Skeletal muscle tissue (tissue), 4 donors: ENCODE data around the gene FYTTD1. TPM values are rescaled to one million over a fixed set of nuclear protein-coding genes. Genes with fewer than 3 reads are reported as not detected.

Experiments
- H3K27ac ChIP-seq: one replicate; pipeline ENCODE4 v1.7.0; 2013; ENCODE audit warnings: mild to moderate bottlenecking, low read depth, low read length, inconsistent platforms
- H3K27me3 ChIP-seq, 3 donors: one replicate each; pipeline ENCODE4 v1.7.0; 2013; ENCODE audit warnings: low read length in 3 of 3; ENCODE audit not compliant: control insufficient read depth in 3 of 3, insufficient read depth in 3 of 3
- H3K36me3 ChIP-seq, 3 donors: one replicate each; pipeline ENCODE4 v1.7.0; 2013; ENCODE audit warnings: low read length in 3 of 3; ENCODE audit not compliant: control insufficient read depth in 3 of 3, insufficient read depth in 3 of 3
- H3K4me1 ChIP-seq, 3 donors: one replicate each; pipeline ENCODE4 v1.7.0; 2013; ENCODE audit warnings: low read length in 3 of 3, mild to moderate bottlenecking in 3 of 3; ENCODE audit not compliant: control insufficient read depth in 3 of 3, insufficient read depth in 3 of 3
- H3K4me3 ChIP-seq, 3 donors: one replicate each; pipeline ENCODE4 v1.7.0; 2013; ENCODE audit warnings: low read length in 3 of 3
- H3K9ac ChIP-seq, 3 donors: one replicate each; pipeline ENCODE4 v1.7.0; 2013; ENCODE audit warnings: low read length in 3 of 3, mild to moderate bottlenecking in 3 of 3, moderate library complexity in 2 of 3, low read depth in 1 of 3
- H3K9me3 ChIP-seq, 3 donors: one replicate each; pipeline ENCODE4 v1.7.0; 2013; ENCODE audit warnings: low read length in 3 of 3; ENCODE audit not compliant: control insufficient read depth in 3 of 3
- total RNA-seq: library from RNA; depleted of rRNA; stranded (reverse); fragments of >200 nt; gene quantifications from one replicate; pipeline ENCODE4 v1.2.3, GENCODE V29; 2014
- donor health status: Osteomylitis.

The FYTTD1 gene
- total RNA-seq, 1 donor from 2014 or later: 22.4 TPM

GRCh38 chr3:197787412-197787811, 37.7 kb downstream of the FYTTD1 start:
- no peak overlapping the region for H3K27ac ChIP-seq
- H3K9me3 ChIP-seq: no peaks in the 10 kb centered on the region
- H3K4me3 ChIP-seq: no peak overlapping the region
- no peak overlapping the region for H3K9ac ChIP-seq
- no peaks in the 10 kb centered on the region for H3K27me3 ChIP-seq
- H3K36me3 ChIP-seq: peaks cover 5 to 12% (median 7%) of the 10 kb centered on the region in 3 donors
- H3K4me1 ChIP-seq: peaks cover 0 to 3% (median 0%) of the 10 kb centered on the region in 3 donors

- Histone ChIP-seq H3K4me3 (no peak overlapping the region), H3K9me3 (no peaks in the 10 kb centered on the region), H3K27me3 (no peaks in the 10 kb centered on the region), H3K36me3 (peaks cover 0 to 2% (median 0%) of the 10 kb centered on the region in 3 donors), H3K4me1 (peaks cover 0 to 9% (median 4%) of the 10 kb centered on the region in 3 donors), H3K9ac (no peak overlapping the region), H3K27ac (no peak overlapping the region)
These were observed 39.6 kb downstream of the FYTTD1 start for GRCh38 chr3:197789309-197789708.

- Histone ChIP-seq H3K36me3 (peaks cover 0 to 2% (median 0%) of the 10 kb centered on the region in 3 donors), H3K27ac (peak overlapping the region; percentile 95), H3K4me1 (peaks cover 0 to 11% (median 4%) of the 10 kb centered on the region in 3 donors), H3K27me3 (no peaks in the 10 kb centered on the region), H3K9me3 (no peaks in the 10 kb centered on the region), H3K9ac (no peak overlapping the region), H3K4me3 (no peak overlapping the region)
These were observed 40.4 kb downstream of the FYTTD1 start for GRCh38 chr3:197790033-197790432.

GRCh38 chr3:197791113-197791891, 41.6 kb downstream of the FYTTD1 start, which contains the start of gene LRCH3:
Gene LRCH3 (plus strand): TSS chr3:197791254. CDS start chr3:197791279, 25 bp downstream.
- H3K9me3 ChIP-seq: no peaks in the 10 kb centered on the region
- peak within 1 kb of the TSS; percentile 88 to 96 (median 89) for H3K4me3 ChIP-seq
- H3K27ac ChIP-seq: peak within 1 kb of the TSS; percentile 95
- peaks cover 0 to 1% (median 0%) of the 10 kb centered on the region in 3 donors for H3K36me3 ChIP-seq
- H3K27me3 ChIP-seq: no peaks in the 10 kb centered on the region
- H3K9ac ChIP-seq: peak within 1 kb of the TSS; percentile 84 to 97 (median 96)
- H3K4me1 ChIP-seq: peaks cover 0 to 15% (median 4%) of the 10 kb centered on the region in 3 donors

GRCh38 chr3:197791892-197792647, 42.4 kb downstream of the FYTTD1 start:
- Histone ChIP-seq H3K9me3 (no peaks in the 10 kb centered on the region), H3K4me3 (peak overlapping the region; percentile 88 to 96 (median 89)), H3K9ac (peak overlapping the region; percentile 84 to 97 (median 96)), H3K4me1 (peaks cover 0 to 15% (median 4%) of the 10 kb centered on the region in 3 donors), H3K27me3 (no peaks in the 10 kb centered on the region), H3K27ac (peak overlapping the region; percentile 95), H3K36me3 (no peaks in the 10 kb centered on the region)

- Histone ChIP-seq H3K27me3 (no peaks in the 10 kb centered on the region), H3K4me1 (peaks cover 0 to 16% (median 6%) of the 10 kb centered on the region in 3 donors), H3K27ac (no peak overlapping the region), H3K36me3 (no peaks in the 10 kb centered on the region), H3K4me3 (no peak overlapping the region), H3K9me3 (no peaks in the 10 kb centered on the region), H3K9ac (no peak overlapping the region)
These were observed 43.6 kb downstream of the FYTTD1 start for GRCh38 chr3:197793247-197793646.

- Histone ChIP-seq H3K9ac (no peak overlapping the region), H3K9me3 (no peaks in the 10 kb centered on the region), H3K27me3 (no peaks in the 10 kb centered on the region), H3K27ac (no peak overlapping the region), H3K4me1 (peaks cover 6 to 24% (median 15%) of the 10 kb centered on the region in 3 donors), H3K4me3 (no peak overlapping the region), H3K36me3 (no peaks in the 10 kb centered on the region)
These were observed 44.4 kb downstream of the FYTTD1 start for GRCh38 chr3:197794115-197794514.

GRCh38 chr3:197795200-197795599, 45.5 kb downstream of the FYTTD1 start:
- Histone ChIP-seq H3K4me3 (no peak overlapping the region), H3K27me3 (no peaks in the 10 kb centered on the region), H3K9ac (no peak overlapping the region), H3K36me3 (no peaks in the 10 kb centered on the region), H3K9me3 (no peaks in the 10 kb centered on the region), H3K27ac (no peak overlapping the region), H3K4me1 (peaks cover 6 to 27% (median 17%) of the 10 kb centered on the region in 3 donors)

- Histone ChIP-seq H3K27me3 (no peaks in the 10 kb centered on the region), H3K9ac (no peak overlapping the region), H3K4me3 (no peak overlapping the region), H3K4me1 (peaks cover 6 to 24% (median 17%) of the 10 kb centered on the region in 3 donors), H3K36me3 (no peaks in the 10 kb centered on the region), H3K9me3 (no peaks in the 10 kb centered on the region), H3K27ac (no peak overlapping the region)
These were observed 46.4 kb downstream of the FYTTD1 start for GRCh38 chr3:197796087-197796486.

- Histone ChIP-seq H3K4me3 (peak overlapping the region in 1 of 3 donors; percentile 16), H3K4me1 (peaks cover 6 to 29% (median 16%) of the 10 kb centered on the region in 3 donors)
These were observed 49.2 kb downstream of the FYTTD1 start for GRCh38 chr3:197798863-197799262.

More at GRCh38 chr3:197798863-197799262, 49.2 kb downstream of the FYTTD1 start:
- Histone ChIP-seq H3K27ac (no peak overlapping the region), H3K9me3 (no peaks in the 10 kb centered on the region), H3K9ac (no peak overlapping the region), H3K27me3 (no peaks in the 10 kb centered on the region), H3K36me3 (no peaks in the 10 kb centered on the region)
